ENCODE results near the gene HS3ST3A1. TPM values are rescaled to one million over a fixed set of nuclear protein-coding genes. Genes with fewer than 3 reads are reported as not detected.
A peak's percentile ranks its signal among the peaks of the same experiment; 100 is the strongest.

Gene HS3ST3A1
- total and polyA plus RNA-seq, 2 of the 4 experiments (the other 2 are of a cell fraction), result 8.8 to 9.0 TPM

DNA sequence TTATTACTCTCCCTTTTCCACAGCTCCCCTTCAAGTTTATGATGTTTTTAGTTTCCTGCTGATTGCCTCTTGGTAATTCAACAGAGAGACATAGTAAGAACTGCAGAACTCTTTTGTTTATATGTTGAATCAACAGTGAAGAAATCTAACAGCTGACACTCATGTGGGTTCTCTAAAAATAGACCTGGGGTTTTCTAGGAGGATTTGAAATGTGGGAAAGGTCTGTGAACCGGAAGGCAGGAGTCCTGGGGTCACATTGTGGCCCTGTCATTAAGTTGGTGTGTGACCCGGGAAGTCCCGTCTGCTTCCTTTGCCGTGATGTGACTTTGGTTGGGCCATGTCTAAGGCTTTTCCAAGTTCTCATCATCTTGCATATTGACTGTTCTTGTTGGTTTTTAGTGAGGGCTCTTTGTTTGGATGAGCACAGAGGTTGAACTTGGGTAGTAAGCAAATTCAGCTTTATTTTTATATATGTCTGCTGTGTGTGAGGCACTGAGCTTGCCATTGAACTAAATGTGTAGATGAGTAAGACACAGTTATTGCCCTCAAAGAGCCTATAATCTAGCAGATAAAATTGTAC, 48.5 kb upstream of the HS3ST3A1 start:
- Histone ChIP-seq H3K27ac (ENCODE audit: insufficient read depth, low read length) (no peak overlapping the region), H3K18ac (ENCODE audit: low read depth, low read length) (no peak overlapping the region), H3K9me3 (ENCODE audit: control insufficient read depth, insufficient read depth, low read length) (no peaks in the 10 kb centered on the region)

More for the DNA sequence above, 48.5 kb upstream of the HS3ST3A1 start:
- no peaks in the 10 kb centered on the region for H3K27me3 ChIP-seq (ENCODE audit: control insufficient read depth, insufficient read depth, low read length)
- ChIA-PET POLR2A (ENCODE audit: unreplicated experiment) (interaction anchor here (0.5 kb wide), 1 partner anchor 343 kb away, joined by 4 read pairs; no protein-coding TSS in a partner anchor), CTCF (interaction anchor here (0.7 kb wide), 1 partner anchor 131 kb away, joined by 3 read pairs; no protein-coding TSS in a partner anchor)
- H2AK9ac ChIP-seq (replicated peaks; ENCODE audit: low read depth, low read length, poor library complexity), result no peak overlapping the region
- WGBS, 2 experiments (ENCODE audit: extremely low coverage in 2 of 2, insufficient read length in 1 of 2), result 20% methylated on average over 1 of the region's 4 CpGs; no CpG with 5 or more reads in 1 of the 2 experiments
- peak overlapping the region; percentile 26; the same call in 1 of the 2 replicates for H4K5ac ChIP-seq (ENCODE audit: low read depth, low read length)
- no peak overlapping the region for H3K9ac ChIP-seq (ENCODE audit: low read depth, low read length)
- H2BK120ac ChIP-seq (ENCODE audit: low read depth, low read length), result peak overlapping the region; percentile 21; the same call in 1 of the 2 replicates
- H3K14ac ChIP-seq (replicated peaks; ENCODE audit: low read depth, low read length), result peak overlapping the region; percentile 78
- H2BK5ac ChIP-seq (ENCODE audit: low read depth, low read length, poor library complexity, severe bottlenecking), result peak overlapping the region; percentile 7
- H3K4me3 ChIP-seq (ENCODE audit: insufficient read depth, low read depth, low read length), result no peak overlapping the region
- DNase-seq (peak; percentile 57), ATAC-seq (ENCODE audit: low read depth) (peak; percentile 44)
- H3K9me1 ChIP-seq (ENCODE audit: insufficient read depth, low read length), result peaks cover 7% of the 10 kb centered on the region
- H4K20me1 ChIP-seq (ENCODE audit: insufficient read depth, low read length), result no peaks in the 10 kb centered on the region
- peak overlapping the region; percentile 62 for H3K4ac ChIP-seq (ENCODE audit: low read depth, low read length)
- H3K23ac ChIP-seq (ENCODE audit: low read depth, low read length), result no peak overlapping the region
- H3K4me2 ChIP-seq (ENCODE audit: low read depth, low read length), result peak overlapping the region; percentile 66
- no peak overlapping the region for H3K56ac ChIP-seq (ENCODE audit: extremely low read depth, insufficient read depth, low read length)
- no peaks in the 10 kb centered on the region for H3K36me3 ChIP-seq (ENCODE audit: control insufficient read depth, insufficient read depth, low read length)
- peak overlapping the region in 1 of 2 experiments; percentile 41; a peak in 1 of 4 replicates for H4K8ac ChIP-seq (ENCODE audit: low read depth in 2 of 2, low read length in 2 of 2)
- no peak overlapping the region for H2AK5ac ChIP-seq (ENCODE audit: low read depth, low read length)
- peak overlapping the region; percentile 76; the same call in 1 of the 2 replicates for H2BK20ac ChIP-seq (ENCODE audit: low read depth, low read length)
- H2AFZ ChIP-seq (replicated peaks; ENCODE audit: low read length, poor library complexity), result peak overlapping the region; percentile 52
- H4K91ac ChIP-seq (ENCODE audit: insufficient read depth, low read depth, low read length), result no peak overlapping the region
- H3K4me1 ChIP-seq (ENCODE audit: control insufficient read depth, insufficient read depth, low read length), result peaks cover 14% of the 10 kb centered on the region
- in situ Hi-C loops (cut with MboI; ENCODE audit: low sequenced_read_pairs), result no loop called here
- intact Hi-C loops (cut with micrococcal nuclease), result no loop called here
- dilution Hi-C loops (cut with HindIII; ENCODE audit: low sequenced_read_pairs, unreplicated experiment), result no loop called here
- TF ChIP-seq, protein P1, sequence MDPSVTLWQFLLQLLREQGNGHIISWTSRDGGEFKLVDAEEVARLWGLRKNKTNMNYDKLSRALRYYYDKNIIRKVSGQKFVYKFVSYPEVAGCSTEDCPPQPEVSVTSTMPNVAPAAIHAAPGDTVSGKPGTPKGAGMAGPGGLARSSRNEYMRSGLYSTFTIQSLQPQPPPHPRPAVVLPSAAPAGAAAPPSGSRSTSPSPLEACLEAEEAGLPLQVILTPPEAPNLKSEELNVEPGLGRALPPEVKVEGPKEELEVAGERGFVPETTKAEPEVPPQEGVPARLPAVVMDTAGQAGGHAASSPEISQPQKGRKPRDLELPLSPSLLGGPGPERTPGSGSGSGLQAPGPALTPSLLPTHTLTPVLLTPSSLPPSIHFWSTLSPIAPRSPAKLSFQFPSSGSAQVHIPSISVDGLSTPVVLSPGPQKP (IDR thresholded peaks at IDR 0.05; ENCODE audit: borderline replicate concordance, low read depth, low read length), result no peak
- TF ChIP-seq CEBPB (IDR thresholded peaks at IDR 0.05; ENCODE audit: low read depth, low read length) (no peak), SMC3 (IDR thresholded peaks at IDR 0.05; ENCODE audit: low read depth, low read length) (no peak), NFE2L2 (IDR thresholded peaks at IDR 0.05; ENCODE audit: low read depth, low read length) (no peak), MAZ (IDR thresholded peaks at IDR 0.05; ENCODE audit: borderline replicate concordance, low read depth, low read length) (no peak)
- TF ChIP-seq, protein P2, sequence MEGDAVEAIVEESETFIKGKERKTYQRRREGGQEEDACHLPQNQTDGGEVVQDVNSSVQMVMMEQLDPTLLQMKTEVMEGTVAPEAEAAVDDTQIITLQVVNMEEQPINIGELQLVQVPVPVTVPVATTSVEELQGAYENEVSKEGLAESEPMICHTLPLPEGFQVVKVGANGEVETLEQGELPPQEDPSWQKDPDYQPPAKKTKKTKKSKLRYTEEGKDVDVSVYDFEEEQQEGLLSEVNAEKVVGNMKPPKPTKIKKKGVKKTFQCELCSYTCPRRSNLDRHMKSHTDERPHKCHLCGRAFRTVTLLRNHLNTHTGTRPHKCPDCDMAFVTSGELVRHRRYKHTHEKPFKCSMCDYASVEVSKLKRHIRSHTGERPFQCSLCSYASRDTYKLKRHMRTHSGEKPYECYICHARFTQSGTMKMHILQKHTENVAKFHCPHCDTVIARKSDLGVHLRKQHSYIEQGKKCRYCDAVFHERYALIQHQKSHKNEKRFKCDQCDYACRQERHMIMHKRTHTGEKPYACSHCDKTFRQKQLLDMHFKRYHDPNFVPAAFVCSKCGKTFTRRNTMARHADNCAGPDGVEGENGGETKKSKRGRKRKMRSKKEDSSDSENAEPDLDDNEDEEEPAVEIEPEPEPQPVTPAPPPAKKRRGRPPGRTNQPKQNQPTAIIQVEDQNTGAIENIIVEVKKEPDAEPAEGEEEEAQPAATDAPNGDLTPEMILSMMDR (conservative IDR thresholded peaks at IDR 0.05; ENCODE audit: low read depth, low read length), result no peak
- no TSS peak for BruUV-seq (replicated peaks)
- no peak overlapping the region for H2BK15ac ChIP-seq (ENCODE audit: low read depth, low read length)
- H3K79me1 ChIP-seq (ENCODE audit: low read depth in 1 of 2, low read length in 2 of 2), result no peaks in the 10 kb centered on the region
